CD8-positive, alpha-beta memory T cell (primary cell): ENCODE results near the gene LRRC8B. TPM values are rescaled to one million over a fixed set of nuclear protein-coding genes. Genes with fewer than 3 reads are reported as not detected.

ENCODE experiments used
- CTCF ChIA-PET: fragments of 350-600 bp; sonication (Branson Sonifier 250); formaldehyde crosslinking; loops from one replicate; lab custom pipeline; 2021; ENCODE audit warnings: antibody characterized with exemption; lab: Charles Lee
- POLR2A ChIA-PET: fragments of 350-600 bp; sonication (Branson Sonifier 250); formaldehyde crosslinking; loops from one replicate; lab custom pipeline; 2021; ENCODE audit warnings: antibody characterized with exemption; lab: Charles Lee
- DNase-seq, 5 donors: peaks; one replicate each; pipeline versions ENCODE4 v3.0.0 to v3.0.0-alpha.2; 2020 to 2022; ENCODE audit warnings: mixed read lengths in 1 of 5
- H3K27ac ChIP-seq: one replicate; pipeline ENCODE4 v1.7.0; 2013; ENCODE audit warnings: low read depth, mild to moderate bottlenecking, low read length, moderate library complexity
- H3K27me3 ChIP-seq: 2 replicates; pipeline ENCODE4 v1.7.0; 2013; ENCODE audit warnings: low read length, mild to moderate bottlenecking; ENCODE audit not compliant: insufficient read depth, poor library complexity, severe bottlenecking
- H3K36me3 ChIP-seq: 2 replicates; pipeline ENCODE4 v1.7.0; 2013; ENCODE audit warnings: mild to moderate bottlenecking, low read length, moderate library complexity; ENCODE audit not compliant: insufficient read depth
- H3K4me1 ChIP-seq: 2 replicates; pipeline ENCODE4 v1.7.0; 2013; ENCODE audit warnings: mild to moderate bottlenecking, low read length, moderate library complexity; ENCODE audit not compliant: insufficient read depth
- H3K4me3 ChIP-seq: 2 replicates; pipeline ENCODE4 v1.7.0; 2013; ENCODE audit warnings: mild to moderate bottlenecking, low read length
- H3K9me3 ChIP-seq: 2 replicates; pipeline ENCODE4 v1.7.0; 2013; ENCODE audit warnings: mild to moderate bottlenecking, low read length
- H3K27ac Mint-ChIP-seq, 8 donors: one replicate each; pipeline ENCODE4 v1.8.0; 2020 to 2021; ENCODE audit warnings: mixed read lengths in 8 of 8, mild to moderate bottlenecking in 6 of 8, inconsistent platforms in 3 of 8, moderate library complexity in 3 of 8
- H3K27me3 Mint-ChIP-seq, 2 donors: one replicate each; pipeline ENCODE4 v1.8.0; 2020 to 2021; ENCODE audit warnings: mixed read lengths in 2 of 2, mild to moderate bottlenecking in 1 of 2, moderate library complexity in 1 of 2
- H3K36me3 Mint-ChIP-seq, 3 donors: one replicate each; pipeline ENCODE4 v1.8.0; 2020 to 2021; ENCODE audit warnings: mixed read lengths in 3 of 3, inconsistent platforms in 1 of 3, mild to moderate bottlenecking in 1 of 3
- H3K4me1 Mint-ChIP-seq, 3 donors: one replicate each; pipeline ENCODE4 v1.8.0; 2020 to 2021; ENCODE audit warnings: mixed read lengths in 3 of 3, inconsistent platforms in 1 of 3, mild to moderate bottlenecking in 1 of 3
- H3K4me3 Mint-ChIP-seq, 7 donors: one replicate each; pipeline ENCODE4 v1.8.0; 2020 to 2021; ENCODE audit warnings: mixed read lengths in 7 of 7, mild to moderate bottlenecking in 6 of 7, moderate library complexity in 4 of 7, inconsistent platforms in 2 of 7
- H3K9me3 Mint-ChIP-seq, 5 donors: one replicate each; pipeline ENCODE4 v1.8.0; 2020 to 2022; ENCODE audit warnings: mixed read lengths in 5 of 5, mild to moderate bottlenecking in 3 of 5, moderate library complexity in 2 of 5, inconsistent platforms in 1 of 5
- polyA plus RNA-seq: library from polyadenylated mRNA; unstranded; fragments of 300-500 nt; fragmentation: Illumina TruSeq; gene quantifications from one replicate; pipeline ENCODE4 v1.2.3, GENCODE V29; 2021
- total RNA-seq, 2 experiments: library from RNA; stranded (reverse); gene quantifications; one replicate each; pipeline ENCODE4 v1.2.3, GENCODE V29; 2021

Gene LRRC8B
- total and polyA plus RNA-seq, 3 experiments from 2014 or later, result 16.3 to 39.5 (median 36.9) TPM

DNA sequence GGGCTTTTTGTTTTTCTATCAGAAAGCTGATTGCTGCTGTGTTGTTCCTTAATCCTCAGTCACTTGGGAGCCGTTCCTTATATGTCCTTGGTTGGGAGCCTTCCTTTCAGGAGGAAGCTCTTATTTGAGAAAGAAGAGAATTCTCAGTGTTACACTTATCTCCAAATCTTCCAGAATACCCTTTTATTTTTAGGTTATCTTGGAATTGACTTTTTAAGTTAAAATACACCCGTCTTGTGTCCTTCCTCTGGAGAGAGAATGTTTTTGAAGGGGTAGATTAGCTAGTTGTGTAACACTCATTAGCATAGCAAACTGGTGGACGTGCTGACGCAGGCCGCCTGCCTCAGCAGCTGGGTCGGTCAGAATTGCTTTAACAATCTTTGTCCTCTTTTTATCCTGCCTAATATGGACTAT lies 42.1 kb downstream of the LRRC8B start:
- H3K9me3 ChIP-seq, result no peaks in the 10 kb centered on the region
- H3K27ac ChIP-seq, result peak overlapping the region; percentile 56
- H3K36me3 ChIP-seq, result no peaks in the 10 kb centered on the region
- H3K4me1 ChIP-seq, result peaks cover 4% of the 10 kb centered on the region
- H3K4me1 Mint-ChIP-seq, result peaks cover 12 to 48% (median 43%) of the 10 kb centered on the region in 3 donors
- peak overlapping the region in 1 of 8 donors; percentile 29 for H3K27ac Mint-ChIP-seq
- no peak overlapping the region for H3K4me3 Mint-ChIP-seq
- POLR2A ChIA-PET, result no interaction called here
- peaks cover 19 to 28% (median 22%) of the 10 kb centered on the region in 3 donors for H3K36me3 Mint-ChIP-seq
- H3K9me3 Mint-ChIP-seq, result peaks cover 0 to 5% (median 0%) of the 10 kb centered on the region in 5 donors
- no peak for DNase-seq
- H3K27me3 ChIP-seq, result no peaks in the 10 kb centered on the region
- CTCF ChIA-PET, result no interaction called here
- no peaks in the 10 kb centered on the region for H3K27me3 Mint-ChIP-seq
- no peak overlapping the region for H3K4me3 ChIP-seq

DNA sequence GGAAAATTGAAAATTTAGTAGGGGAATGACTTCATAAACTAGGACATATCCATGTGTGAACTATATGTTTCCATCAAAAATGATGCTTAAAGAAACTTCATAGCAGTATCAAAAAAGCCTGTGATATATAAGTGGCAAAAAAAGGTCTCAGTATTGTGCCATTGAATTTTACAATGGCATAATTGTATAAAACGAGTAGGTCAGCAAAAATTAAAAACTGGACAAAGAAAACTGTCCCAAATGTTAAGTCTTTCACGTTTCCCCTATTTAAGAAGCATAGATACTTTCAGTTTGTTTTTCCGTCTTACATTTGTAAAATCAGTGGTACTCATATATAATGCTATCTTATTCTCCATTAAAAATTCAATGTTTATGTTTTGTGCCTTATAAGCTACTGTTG lies 43.2 kb downstream of the LRRC8B start:
- Mint-ChIP-seq H3K4me1 (peaks cover 12 to 46% (median 40%) of the 10 kb centered on the region in 3 donors), H3K36me3 (peaks cover 25 to 33% (median 28%) of the 10 kb centered on the region in 3 donors), H3K4me3 (no peak overlapping the region), H3K27ac (no peak overlapping the region), H3K9me3 (peaks cover 0 to 5% (median 0%) of the 10 kb centered on the region in 5 donors), H3K27me3 (no peaks in the 10 kb centered on the region)
- Histone ChIP-seq H3K9me3 (no peaks in the 10 kb centered on the region), H3K27me3 (no peaks in the 10 kb centered on the region), H3K36me3 (no peaks in the 10 kb centered on the region), H3K4me3 (no peak overlapping the region), H3K27ac (no peak overlapping the region), H3K4me1 (no peaks in the 10 kb centered on the region)
- no peak for DNase-seq
- CTCF ChIA-PET, result no interaction called here
- POLR2A ChIA-PET, result no interaction called here

DNA sequence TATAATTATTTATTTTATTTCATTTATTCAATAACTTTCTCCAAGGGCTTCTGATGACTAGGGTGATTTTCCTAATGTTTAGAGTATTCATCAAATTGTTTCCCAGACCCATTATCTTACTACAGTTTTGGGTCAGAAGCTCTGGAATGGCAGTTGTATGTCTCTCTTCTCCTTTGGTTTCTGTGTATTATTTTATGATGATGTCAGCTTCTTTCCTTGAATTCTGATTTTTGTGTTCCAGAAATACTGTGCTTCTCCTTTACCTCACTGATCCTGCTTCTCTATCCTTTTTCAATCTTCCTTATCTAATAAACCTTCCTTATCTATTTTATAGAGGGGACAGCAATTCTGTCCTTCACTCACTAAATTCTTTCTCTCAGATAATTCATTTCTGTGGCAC lies 48.8 kb downstream of the LRRC8B start:
- H3K4me1 ChIP-seq, result no peaks in the 10 kb centered on the region
- H3K9me3 Mint-ChIP-seq, result peaks cover 0 to 5% (median 0%) of the 10 kb centered on the region in 5 donors
- H3K27ac Mint-ChIP-seq, result no peak overlapping the region
- H3K4me3 ChIP-seq, result no peak overlapping the region
- CTCF ChIA-PET, result no interaction called here
- H3K27me3 Mint-ChIP-seq, result no peaks in the 10 kb centered on the region
- no peak for DNase-seq
- peaks cover 39 to 52% (median 42%) of the 10 kb centered on the region in 3 donors for H3K36me3 Mint-ChIP-seq
- no peaks in the 10 kb centered on the region for H3K9me3 ChIP-seq
- H3K4me3 Mint-ChIP-seq, result no peak overlapping the region
- no peaks in the 10 kb centered on the region for H3K36me3 ChIP-seq
- POLR2A ChIA-PET, result no interaction called here
- H3K27ac ChIP-seq, result no peak overlapping the region
- peaks cover 2 to 6% (median 5%) of the 10 kb centered on the region in 3 donors for H3K4me1 Mint-ChIP-seq
- no peaks in the 10 kb centered on the region for H3K27me3 ChIP-seq

DNA sequence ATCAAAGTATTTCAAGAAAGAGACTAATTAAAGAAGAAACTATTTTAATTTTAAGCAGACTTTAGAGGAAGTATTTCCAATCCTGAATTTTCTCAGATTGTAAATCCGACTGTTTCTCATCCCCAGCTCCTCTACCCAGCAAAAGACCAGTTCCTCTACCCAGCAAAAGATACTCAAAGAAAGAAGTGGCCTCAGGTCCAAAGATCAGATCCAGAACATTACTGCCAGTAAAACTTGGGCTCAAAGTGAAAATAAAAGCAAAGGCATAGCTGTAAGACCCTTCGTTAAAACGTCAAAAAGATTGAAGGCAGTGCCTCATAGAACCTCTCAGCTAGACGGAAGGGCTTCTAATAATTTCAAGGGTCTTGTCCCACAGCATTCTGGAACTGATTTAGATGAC lies 50.0 kb downstream of the LRRC8B start:
- CTCF ChIA-PET, result no interaction called here
- no peak for DNase-seq
- H3K4me1 Mint-ChIP-seq, result peaks cover 2 to 9% (median 6%) of the 10 kb centered on the region in 3 donors
- H3K27ac ChIP-seq, result no peak overlapping the region
- POLR2A ChIA-PET, result no interaction called here
- no peak overlapping the region for H3K4me3 Mint-ChIP-seq
- peaks cover 0 to 5% (median 0%) of the 10 kb centered on the region in 5 donors for H3K9me3 Mint-ChIP-seq
- no peak overlapping the region for H3K27ac Mint-ChIP-seq
- H3K27me3 ChIP-seq, result no peaks in the 10 kb centered on the region
- H3K4me1 ChIP-seq, result no peaks in the 10 kb centered on the region
- H3K36me3 Mint-ChIP-seq, result peaks cover 38 to 53% (median 40%) of the 10 kb centered on the region in 3 donors
- no peaks in the 10 kb centered on the region for H3K9me3 ChIP-seq
- H3K36me3 ChIP-seq, result no peaks in the 10 kb centered on the region
- no peak overlapping the region for H3K4me3 ChIP-seq
- H3K27me3 Mint-ChIP-seq, result no peaks in the 10 kb centered on the region

DNA sequence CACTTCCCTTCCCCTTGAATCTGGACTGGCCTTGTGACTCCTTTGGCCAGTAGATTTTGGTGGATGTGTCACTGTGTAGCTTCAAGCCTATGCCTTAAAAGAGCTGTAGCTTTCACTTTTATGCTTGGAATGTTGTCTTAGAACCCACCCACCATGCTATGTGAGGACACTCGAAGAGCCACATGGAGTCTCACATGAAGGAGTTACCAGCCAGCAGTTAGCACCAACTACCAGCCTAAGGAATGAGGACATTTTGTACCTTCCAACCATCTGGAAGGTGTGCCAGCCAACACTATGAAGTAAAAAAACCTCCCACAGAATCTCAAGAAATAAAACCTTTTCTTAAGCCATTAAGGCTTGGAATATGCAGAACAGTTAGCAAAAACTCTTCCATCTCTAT lies 50.6 kb downstream of the LRRC8B start:
- peaks cover 36 to 53% (median 41%) of the 10 kb centered on the region in 3 donors for H3K36me3 Mint-ChIP-seq
- H3K9me3 ChIP-seq, result no peaks in the 10 kb centered on the region
- H3K9me3 Mint-ChIP-seq, result peaks cover 0 to 5% (median 0%) of the 10 kb centered on the region in 5 donors
- H3K27ac Mint-ChIP-seq, result peak overlapping the region in 1 of 8 donors; percentile 10
- DNase-seq, result no peak
- H3K4me1 Mint-ChIP-seq, result peaks cover 2 to 9% (median 6%) of the 10 kb centered on the region in 3 donors
- H3K4me1 ChIP-seq, result no peaks in the 10 kb centered on the region
- H3K27ac ChIP-seq, result no peak overlapping the region
- H3K27me3 Mint-ChIP-seq, result no peaks in the 10 kb centered on the region
- ChIA-PET CTCF (no interaction called here), POLR2A (no interaction called here)
- H3K4me3 ChIP-seq, result no peak overlapping the region
- H3K27me3 ChIP-seq, result no peaks in the 10 kb centered on the region
- H3K36me3 ChIP-seq, result peaks cover 5% of the 10 kb centered on the region
- H3K4me3 Mint-ChIP-seq, result no peak overlapping the region

DNA sequence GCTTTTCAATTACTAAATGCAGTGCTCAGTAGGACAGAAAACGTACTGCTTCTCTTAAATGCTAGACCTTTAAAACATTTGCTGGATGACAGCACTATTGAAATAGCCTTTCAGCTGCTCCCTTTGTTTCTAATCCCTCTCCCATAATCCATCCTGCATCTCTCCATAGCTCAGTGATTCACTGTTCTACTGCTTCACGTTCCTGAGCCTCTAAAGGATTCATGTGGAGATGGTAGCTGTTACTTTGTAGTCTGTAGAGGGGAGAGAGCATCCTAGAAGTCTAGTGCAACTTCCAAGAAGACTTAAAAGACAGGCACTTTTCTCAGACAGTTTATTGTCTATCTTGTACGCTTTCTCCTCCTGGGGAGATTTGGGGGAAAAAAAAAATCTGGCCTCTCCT lies 51.4 kb downstream of the LRRC8B start:
- ChIA-PET POLR2A (no interaction called here), CTCF (no interaction called here)
- H3K9me3 Mint-ChIP-seq, result no peaks in the 10 kb centered on the region
- Histone ChIP-seq H3K4me1 (no peaks in the 10 kb centered on the region), H3K4me3 (no peak overlapping the region), H3K27me3 (no peaks in the 10 kb centered on the region), H3K9me3 (no peaks in the 10 kb centered on the region), H3K27ac (no peak overlapping the region), H3K36me3 (peaks cover 6% of the 10 kb centered on the region)
- H3K27me3 Mint-ChIP-seq, result no peaks in the 10 kb centered on the region
- no peak for DNase-seq
- no peak overlapping the region for H3K4me3 Mint-ChIP-seq
- peaks cover 28 to 49% (median 35%) of the 10 kb centered on the region in 3 donors for H3K36me3 Mint-ChIP-seq
- peaks cover 5 to 12% (median 9%) of the 10 kb centered on the region in 3 donors for H3K4me1 Mint-ChIP-seq
- peak overlapping the region in 1 of 8 donors; percentile 3 for H3K27ac Mint-ChIP-seq

DNA sequence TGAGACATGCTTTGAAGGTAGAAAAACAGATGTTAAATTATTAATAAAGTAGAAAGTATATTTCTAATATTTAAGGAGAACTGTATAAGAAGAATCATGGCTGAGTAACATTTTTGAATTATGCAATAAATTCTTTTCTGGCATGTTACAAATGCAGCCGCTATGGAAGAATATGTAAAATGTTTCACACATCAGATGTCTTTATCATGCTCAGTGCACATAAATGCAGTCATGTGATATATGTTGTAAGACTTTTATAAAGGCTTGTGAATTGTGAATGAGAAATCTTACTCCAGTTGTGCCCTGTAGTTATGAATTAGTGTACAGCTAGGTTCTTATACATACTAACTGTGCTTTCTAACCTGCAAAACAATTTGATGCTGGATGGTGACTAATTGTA lies 53.5 kb downstream of the LRRC8B start:
- Histone ChIP-seq H3K27me3 (no peaks in the 10 kb centered on the region), H3K4me1 (no peaks in the 10 kb centered on the region), H3K27ac (no peak overlapping the region), H3K4me3 (no peak overlapping the region), H3K9me3 (no peaks in the 10 kb centered on the region), H3K36me3 (peaks cover 13% of the 10 kb centered on the region)
- H3K4me3 Mint-ChIP-seq, result no peak overlapping the region
- POLR2A ChIA-PET, result no interaction called here
- H3K9me3 Mint-ChIP-seq, result no peaks in the 10 kb centered on the region
- H3K4me1 Mint-ChIP-seq, result peaks cover 6 to 9% (median 7%) of the 10 kb centered on the region in 3 donors
- no peak for DNase-seq
- no peaks in the 10 kb centered on the region for H3K27me3 Mint-ChIP-seq
- no peak overlapping the region for H3K27ac Mint-ChIP-seq
- CTCF ChIA-PET, result no interaction called here
- H3K36me3 Mint-ChIP-seq, result peaks cover 20 to 55% (median 35%) of the 10 kb centered on the region in 3 donors

DNA sequence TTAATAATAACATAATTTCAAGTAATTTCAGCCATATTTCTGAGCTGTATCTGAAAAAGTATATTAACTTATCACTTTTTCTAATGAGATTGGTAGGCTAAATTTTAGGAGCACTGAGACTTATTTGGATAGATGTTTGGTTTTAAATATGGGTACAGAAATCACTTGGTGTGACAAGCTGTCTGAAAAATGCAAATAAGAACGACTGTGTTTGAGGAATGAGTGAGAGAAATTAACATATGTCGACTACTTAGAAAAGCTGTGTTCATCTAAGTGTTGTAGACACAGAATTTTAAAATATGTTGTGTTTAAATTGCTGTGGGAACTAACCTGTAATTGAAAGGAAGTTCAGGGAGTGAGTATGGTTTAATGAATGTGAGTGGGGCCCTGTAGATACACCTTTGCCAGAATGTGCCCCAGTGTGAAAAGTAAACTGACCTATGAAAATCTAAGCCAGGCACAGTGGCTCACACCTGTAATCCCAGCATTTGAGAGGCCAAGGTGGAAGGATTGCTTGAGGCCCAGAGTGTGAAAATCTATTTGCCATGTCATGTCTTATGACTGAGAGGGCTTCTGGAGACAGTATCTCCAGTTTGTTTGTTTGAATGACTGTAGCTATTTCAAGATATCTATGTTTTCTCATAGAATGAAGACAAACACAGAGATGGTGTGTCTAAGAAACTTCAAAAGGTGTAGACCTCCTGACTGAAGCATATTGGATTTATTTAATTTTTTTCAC lies 54.5 kb downstream of the LRRC8B start:
- no peaks in the 10 kb centered on the region for H3K4me1 ChIP-seq
- H3K27me3 ChIP-seq, result no peaks in the 10 kb centered on the region
- DNase-seq, result no peak
- no peak overlapping the region for H3K27ac ChIP-seq
- ChIA-PET CTCF (interaction anchor here (1.2 to 3.3 kb wide), 3 partner anchors 10 to 50 kb away, joined by 3 to 14 read pairs (median 3); no protein-coding TSS in a partner anchor), POLR2A (no interaction called here)
- H3K36me3 ChIP-seq, result peaks cover 15% of the 10 kb centered on the region
- H3K4me3 ChIP-seq, result no peak overlapping the region
- Mint-ChIP-seq H3K9me3 (no peaks in the 10 kb centered on the region), H3K27me3 (no peaks in the 10 kb centered on the region), H3K36me3 (peaks cover 22 to 60% (median 37%) of the 10 kb centered on the region in 3 donors), H3K27ac (peak overlapping the region in 4 of 8 donors; percentile 5 to 44 (median 20)), H3K4me3 (no peak overlapping the region), H3K4me1 (peaks cover 6 to 9% (median 7%) of the 10 kb centered on the region in 3 donors)
- no peaks in the 10 kb centered on the region for H3K9me3 ChIP-seq
